Left hindlimb (tissue), 1 donor: ENCODE results near the gene CPLX1.

Experiments used
- DNase-seq: peaks from one replicate; pipeline ENCODE4 v3.0.0-alpha.2; 2018

The CPLX1 gene

DNA sequence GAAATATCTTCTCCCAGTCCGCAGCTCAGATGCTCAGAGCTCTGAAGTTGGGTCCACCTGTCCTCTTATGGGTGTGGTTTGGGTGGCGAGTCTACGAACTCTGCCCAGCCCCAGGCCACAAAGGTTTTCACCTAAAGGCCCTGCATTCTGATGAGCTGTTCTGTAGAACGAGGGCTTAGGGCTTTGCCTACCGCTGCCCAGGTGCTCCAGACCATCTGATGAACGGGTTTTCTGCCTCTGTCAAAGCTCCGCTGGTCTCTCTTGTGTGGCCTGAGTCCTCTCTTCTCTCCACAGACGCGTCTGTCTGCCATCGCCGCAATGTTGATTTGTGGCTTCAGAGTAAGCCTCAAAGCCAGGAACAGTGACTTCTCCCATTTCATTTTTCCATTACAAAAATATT lies 28.4 kb upstream of the CPLX1 start:
- DNase-seq = no peak

DNA sequence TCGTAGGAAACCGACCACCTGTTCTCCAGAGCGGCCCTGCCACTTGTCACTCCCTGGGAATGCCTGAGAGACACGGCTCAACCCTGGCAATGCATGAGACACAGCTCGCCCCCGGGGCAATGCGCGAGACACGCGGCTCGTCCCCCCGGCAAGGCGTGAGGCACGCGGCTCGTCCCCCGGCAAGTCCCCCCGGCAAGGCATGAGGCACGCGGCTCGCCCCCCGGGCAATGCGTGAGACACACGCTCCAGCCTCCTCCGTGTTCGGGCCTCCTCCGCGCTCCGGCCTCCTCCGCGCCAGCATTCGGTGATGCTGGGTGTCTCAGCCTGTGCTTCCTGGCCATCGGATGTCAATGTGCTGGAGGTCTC lies 27.5 kb upstream of the CPLX1 start:
- peak; percentile 24 for DNase-seq

GRCh38 chr4:851701-852430 lies 25.9 kb upstream of the CPLX1 start:
- DNase-seq = peak; percentile 6

- peak; percentile 19 for DNase-seq
These were observed 24.5 kb upstream of the CPLX1 start for GRCh38 chr4:850323-850945.

DNA sequence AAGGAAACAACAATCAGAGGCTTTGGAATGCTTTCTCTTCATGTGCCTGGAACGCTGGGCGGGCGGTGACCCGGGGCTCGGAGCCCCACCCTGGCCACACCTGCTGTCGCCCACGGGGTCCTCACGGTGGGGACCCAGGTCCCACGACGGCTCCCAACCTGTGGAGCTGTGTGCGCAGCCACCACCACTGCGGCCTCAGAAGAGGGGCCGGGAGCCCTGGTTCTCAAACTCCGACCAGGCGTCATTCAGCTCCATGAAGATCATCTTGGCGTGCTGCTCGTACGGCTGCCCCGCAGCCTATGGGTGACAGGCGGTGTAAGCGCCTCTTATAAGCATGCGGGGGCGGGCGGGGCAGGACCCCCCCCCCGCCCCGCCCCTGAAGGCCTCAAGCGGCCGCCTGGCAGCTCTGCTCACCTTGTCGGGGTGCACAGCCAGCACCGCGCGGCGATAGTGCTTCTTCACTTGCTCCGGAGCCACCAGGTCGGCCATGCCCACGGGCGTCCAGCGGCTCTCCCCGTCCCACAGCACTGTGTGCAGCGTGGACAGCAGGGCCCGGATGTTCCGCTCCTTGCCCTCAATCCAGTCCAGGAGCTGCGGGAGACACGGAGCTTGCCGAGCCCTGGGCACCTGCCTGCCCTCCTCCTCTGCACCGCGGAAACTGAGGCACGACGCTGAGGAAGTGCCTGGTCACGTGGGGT lies 23.7 kb upstream of the CPLX1 start:
- DNase-seq = peak; percentile 13

DNA sequence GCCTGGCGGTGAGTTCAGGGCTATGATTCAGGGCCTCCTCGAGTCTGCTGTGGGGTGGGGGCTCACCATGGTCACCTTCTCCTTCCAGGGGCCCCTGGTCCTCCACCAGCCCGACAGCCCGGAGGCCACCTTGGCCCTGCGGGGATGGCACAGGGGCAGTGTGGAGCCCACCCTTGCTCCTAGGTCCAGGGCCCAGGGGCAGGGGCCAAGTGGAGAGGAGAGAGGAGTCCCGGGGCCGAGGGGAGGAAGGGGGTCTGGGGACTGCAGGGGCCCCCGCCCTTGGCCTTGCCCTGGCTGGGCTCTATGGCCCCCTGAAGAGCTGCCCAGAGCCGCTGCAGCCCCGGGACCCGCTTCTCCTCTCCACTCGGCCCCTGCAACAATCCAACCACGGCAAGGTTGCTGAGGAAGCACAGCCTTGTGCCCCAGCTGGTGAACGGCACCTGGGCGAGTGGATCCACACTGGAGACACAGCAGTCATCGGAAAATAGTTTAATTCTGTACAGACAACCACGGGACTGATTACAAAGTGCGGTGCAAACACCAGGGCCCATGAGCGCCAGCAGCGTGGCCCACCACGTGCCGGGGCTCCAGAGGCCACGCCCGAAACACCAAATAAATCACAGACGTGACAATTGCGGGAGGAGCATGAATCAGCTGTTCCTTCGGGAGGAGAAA lies 23.0 kb upstream of the CPLX1 start:
- peak; percentile 8 for DNase-seq

DNA sequence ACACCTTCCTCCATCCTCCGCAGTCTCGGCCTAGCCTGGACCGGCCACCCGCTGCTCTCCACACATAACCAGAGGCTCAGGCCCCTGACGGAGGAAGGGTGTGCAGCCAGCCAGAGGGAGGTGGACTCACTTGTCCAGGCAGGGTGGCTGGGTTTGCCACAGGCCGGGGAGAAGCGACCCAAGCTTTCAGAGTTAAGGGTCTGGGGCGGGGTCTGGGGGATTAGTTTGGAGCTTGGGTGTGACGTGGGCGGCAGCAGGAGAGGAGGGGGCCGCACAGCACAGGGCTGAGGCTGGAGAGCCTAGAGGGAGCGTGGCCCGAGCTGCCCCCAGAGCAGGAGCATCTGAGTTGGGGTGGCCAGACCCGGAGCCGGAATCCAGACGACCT lies 22.4 kb upstream of the CPLX1 start:
- DNase-seq = peak; percentile 13

DNA sequence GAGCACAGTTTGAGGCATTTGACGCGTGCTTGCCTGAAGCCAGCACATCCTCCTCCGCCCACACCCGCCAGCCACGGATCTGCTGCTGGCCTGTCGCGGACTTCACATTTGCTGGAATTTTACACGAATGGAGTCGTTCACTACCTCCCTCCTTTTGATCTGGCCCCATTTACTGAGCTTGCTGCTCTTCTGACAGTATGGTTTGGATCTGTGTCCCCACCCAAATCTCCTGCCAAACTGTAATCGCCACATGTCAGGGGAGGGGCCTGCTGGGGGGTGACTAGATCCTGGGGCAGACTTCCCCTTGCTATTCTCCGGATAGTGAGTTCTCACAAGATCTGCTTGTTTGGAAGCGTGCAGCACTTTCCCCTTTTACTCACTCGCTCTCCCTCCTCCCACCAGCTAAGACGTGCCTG lies 19.9 kb upstream of the CPLX1 start:
- peak; percentile 24 for DNase-seq

GRCh38 chr4:845233-845835 lies 19.4 kb upstream of the CPLX1 start:
- DNase-seq = peak; percentile 23

DNA sequence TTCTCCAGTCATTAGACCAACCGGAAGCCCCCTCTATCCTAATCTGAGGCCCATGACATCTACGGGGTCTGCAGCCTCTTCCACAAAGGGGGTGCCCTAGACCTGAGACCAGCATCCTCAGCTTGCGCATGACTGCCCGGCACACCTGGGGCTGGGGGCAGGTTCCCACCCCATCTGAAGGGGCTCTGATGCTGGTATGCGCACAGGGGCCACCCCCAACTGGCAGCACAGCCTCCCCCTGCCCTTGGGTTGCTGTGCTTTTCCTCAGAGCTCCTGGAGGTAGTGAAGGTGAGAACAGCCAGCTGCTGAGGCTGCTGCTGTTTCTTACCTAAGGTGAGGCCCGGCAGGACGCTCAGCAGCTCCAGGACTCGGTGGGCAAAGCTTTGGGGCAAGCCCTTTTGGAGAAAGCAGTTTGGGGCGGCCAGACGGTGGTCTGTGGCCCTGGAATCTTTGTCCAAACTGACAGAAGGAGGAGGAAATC lies 18.9 kb upstream of the CPLX1 start:
- DNase-seq = peak; percentile 12

GRCh38 chr4:839675-840443 lies 13.9 kb upstream of the CPLX1 start:
- DNase-seq = no peak

DNA sequence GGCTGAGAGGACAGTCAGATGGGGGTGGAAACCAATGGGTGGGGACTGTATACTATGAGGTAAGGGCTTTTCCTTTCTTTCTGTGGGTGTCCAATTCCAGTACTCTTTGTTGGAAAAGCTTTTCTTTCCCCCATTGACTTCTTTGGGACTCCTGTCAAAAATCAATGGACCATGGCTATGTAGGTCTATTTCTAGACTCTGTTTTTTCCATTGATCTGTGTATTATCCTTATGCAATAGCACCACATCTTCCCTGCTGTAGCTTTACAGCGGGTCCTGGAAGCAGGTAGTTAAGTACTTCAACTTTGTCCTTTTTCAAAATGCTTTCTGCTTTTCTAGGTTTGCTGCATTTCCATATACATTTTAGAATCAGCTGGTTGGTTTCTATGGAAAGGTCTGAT lies 11.8 kb upstream of the CPLX1 start:
- no peak for DNase-seq

DNA sequence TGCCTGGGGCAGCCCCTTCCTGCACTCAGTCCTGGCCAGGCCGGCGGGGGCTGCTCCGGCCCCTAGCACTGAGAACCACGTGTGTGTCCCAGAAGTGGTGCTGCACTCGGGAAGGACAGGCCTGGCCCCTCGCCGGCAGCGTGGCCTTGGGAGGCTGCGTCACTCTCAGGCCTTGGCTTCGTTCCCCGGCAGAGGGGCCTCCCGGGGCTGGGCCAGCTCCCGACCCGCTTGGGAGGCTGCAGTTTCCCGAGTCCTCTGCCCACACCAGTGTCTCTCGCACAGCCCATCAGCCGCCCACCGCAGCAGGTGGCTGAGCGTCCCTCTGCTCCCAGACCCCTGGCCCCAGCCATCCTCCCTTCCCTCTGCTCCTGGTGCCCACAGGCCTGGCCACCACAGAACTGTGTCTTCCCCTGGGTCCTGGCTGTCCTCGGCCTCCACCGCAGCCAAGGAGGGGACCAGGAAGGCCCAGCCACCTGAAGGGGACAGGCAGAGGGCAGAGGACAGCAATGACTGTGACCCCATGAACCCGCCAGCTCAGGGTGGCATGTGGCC lies 10.9 kb upstream of the CPLX1 start:
- no peak for DNase-seq

DNA sequence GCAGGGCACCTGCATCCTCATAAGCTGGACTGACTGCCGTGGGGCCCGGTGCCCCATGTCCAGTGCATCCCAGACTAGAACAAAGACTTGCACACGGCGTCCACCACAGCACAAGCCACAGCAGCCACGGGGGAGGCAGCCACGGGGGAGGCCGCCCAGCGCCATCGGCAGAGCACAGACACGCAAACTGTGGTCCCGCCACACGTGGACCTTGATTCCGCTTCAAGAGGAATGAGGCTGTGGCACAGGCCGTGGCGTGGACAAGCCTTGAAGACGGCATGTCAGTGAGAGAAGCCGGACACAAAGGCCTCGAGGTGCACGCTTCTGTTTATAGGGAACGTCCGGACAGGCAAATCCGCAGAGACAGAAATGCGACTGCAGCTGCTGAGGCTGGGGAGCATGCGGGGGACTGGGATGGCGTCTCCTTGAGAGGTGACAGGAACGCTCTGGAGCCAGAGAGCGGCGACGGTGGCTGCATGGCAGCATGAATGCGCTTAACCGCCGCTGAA lies 10.1 kb upstream of the CPLX1 start:
- DNase-seq = no peak

GRCh38 chr4:835148-836002 lies 9.4 kb upstream of the CPLX1 start:
- DNase-seq = no peak

DNA sequence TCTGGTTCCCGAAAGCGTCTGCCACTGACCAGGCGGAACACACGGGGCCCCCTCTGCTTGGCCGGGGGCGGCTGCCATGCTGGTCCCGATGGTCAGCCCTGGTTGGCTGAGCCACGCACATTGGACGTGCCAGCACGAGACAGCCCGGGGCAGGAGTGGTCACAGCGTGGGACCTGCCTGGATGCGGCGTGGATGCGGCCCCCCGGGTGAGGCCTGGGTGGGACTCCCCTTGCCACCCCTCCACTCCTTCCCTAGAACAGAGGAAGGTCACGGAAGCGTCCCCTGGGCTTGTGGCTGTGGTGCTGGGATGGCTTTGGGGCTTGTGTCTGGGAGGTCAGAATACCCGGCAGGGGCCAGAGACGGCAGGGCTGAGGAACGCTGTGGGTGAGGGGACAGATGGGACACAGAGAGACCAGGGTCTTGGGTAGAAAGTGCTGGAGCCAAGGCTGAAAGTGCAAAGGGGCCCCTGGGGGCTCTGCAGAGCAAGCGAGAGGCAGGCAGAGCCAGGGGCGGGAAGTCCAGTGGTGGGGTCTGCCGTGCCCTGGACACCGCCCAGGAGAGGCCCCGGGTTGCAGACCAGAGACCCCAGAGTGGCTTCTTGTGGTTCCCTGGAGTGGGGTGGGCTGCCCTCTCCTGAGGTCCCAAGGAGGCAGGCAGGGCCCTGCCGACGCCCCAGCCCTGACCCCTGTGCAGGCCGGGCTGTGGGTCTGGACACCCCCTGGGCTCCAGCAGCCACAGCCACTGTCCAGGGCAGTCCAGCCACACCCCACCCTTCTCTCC lies 8.6 kb upstream of the CPLX1 start:
- no peak for DNase-seq

DNA sequence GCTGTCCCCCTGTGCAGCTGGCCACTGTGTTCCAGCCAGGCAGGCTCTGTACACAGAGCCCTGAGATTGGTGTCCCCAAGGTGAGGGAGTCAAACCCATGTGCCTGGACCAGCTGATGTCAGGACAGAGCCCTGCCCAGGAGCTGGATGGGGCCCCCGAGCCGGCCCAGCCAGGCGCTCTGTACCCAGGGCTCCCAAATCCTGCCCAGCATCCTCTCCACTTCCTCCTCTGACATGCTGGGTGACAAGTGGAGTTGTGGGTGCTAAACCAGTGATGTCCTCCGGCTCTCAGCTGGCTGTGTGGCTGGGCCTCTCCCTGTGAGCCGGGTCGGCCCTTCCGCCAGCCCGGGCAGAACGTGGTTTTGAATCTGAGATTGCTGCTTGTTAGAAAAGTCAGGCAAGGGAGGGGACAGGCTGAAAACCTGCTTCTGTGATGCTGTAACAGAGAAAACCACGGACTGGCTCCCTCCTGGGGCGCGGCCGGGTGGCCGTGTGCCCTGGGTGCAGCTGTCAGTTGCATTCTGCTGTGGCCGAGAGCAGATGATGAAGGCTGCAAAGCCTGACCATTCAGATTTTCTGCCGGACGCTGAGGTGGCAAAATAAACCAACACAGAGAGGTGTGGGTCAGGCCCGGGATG lies 7.9 kb upstream of the CPLX1 start:
- no peak for DNase-seq

DNA sequence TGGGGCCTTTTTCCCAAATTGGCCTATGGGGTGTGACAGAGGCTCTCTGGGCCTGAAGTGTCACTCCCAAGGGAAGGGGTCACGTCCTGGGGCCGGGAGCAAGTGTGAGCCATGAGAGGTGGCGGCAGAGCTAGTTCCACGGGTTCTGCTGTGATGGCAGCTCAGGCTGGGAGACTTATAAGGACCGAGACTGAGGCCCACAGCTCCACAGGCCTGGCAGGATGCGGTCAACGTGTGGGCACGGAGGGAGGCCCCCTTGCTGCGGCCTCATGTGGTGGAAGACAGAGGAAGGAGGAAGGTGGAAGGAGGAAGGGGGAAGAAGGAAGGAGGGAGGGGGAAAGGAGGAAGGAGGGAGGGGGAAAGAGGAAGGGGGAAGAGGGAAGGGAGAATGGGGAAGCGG lies 7.2 kb upstream of the CPLX1 start:
- DNase-seq = no peak

- DNase-seq = no peak
These were observed 6.6 kb upstream of the CPLX1 start for GRCh38 chr4:832536-832935.
